Endothelial cell of umbilical vein (primary cell): Measurements from ENCODE around the gene UBE2E2.

Source experiments
- EZH2 ChIP-seq: IDR thresholded peaks from 2 replicates; pipeline ENCODE4 v1.6.1; 2012; ENCODE audit warnings: borderline replicate concordance, low read depth, mild to moderate bottlenecking, moderate library complexity, low read length, inconsistent platforms; ENCODE audit not compliant: severe bottlenecking
- FOS ChIP-seq: IDR thresholded peaks from 2 replicates; pipeline ENCODE4 v1.6.1; 2011; ENCODE audit warnings: mild to moderate bottlenecking, low read length, moderate library complexity, borderline replicate concordance; ENCODE audit not compliant: insufficient read depth
- JUN ChIP-seq: IDR thresholded peaks from 2 replicates; pipeline ENCODE4 v1.6.1; 2011; ENCODE audit warnings: borderline replicate concordance, low read depth; ENCODE audit not compliant: insufficient read length, insufficient read depth
- POLR2AphosphoS5 ChIP-seq: IDR thresholded peaks from 2 replicates; pipeline ENCODE4 v1.6.1; 2012; ENCODE audit warnings: low read depth, mild to moderate bottlenecking, control low read depth, low read length, moderate library complexity; ENCODE audit not compliant: insufficient read depth
- TF ChIP-seq, protein P1 (sequence below): IDR thresholded peaks from 2 replicates; pipeline ENCODE4 v1.6.1; 2011; ENCODE audit not compliant: insufficient read depth, insufficient read length

- TF ChIP-seq, protein P1, sequence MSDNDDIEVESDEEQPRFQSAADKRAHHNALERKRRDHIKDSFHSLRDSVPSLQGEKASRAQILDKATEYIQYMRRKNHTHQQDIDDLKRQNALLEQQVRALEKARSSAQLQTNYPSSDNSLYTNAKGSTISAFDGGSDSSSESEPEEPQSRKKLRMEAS, result no peak
- TF ChIP-seq JUN (no peak), POLR2AphosphoS5 (no peak), FOS (no peak), EZH2 (no peak)
Measured at GRCh38 chr3:23422517-23422851, 219.4 kb downstream of the UBE2E2 start.
